ENCODE data around the gene SPACA4. TPM values are rescaled to one million over a fixed set of nuclear protein-coding genes. Genes with fewer than 3 reads are reported as not detected.

The SPACA4 gene
- total RNA-seq, 1 experiment from 2014 or later = not detected

- TF ChIP-seq ARID4B (CRISPR knock-in tag; IDR thresholded peaks at IDR 0.05; ENCODE audit: borderline replicate concordance) (0 out of 2 replicates have a peak, but pooled peaks have one; percentile 28), PRDM15 (CRISPR knock-in tag; IDR thresholded peaks at IDR 0.05) (no peak), ZBTB43 (CRISPR knock-in tag; IDR thresholded peaks at IDR 0.05) (no peak; the same call in 1 of the 2 replicates), GTF2I (CRISPR knock-in tag; conservative IDR thresholded peaks at IDR 0.05) (no peak), CREB1 (CRISPR knock-in tag; IDR thresholded peaks at IDR 0.05) (no peak), TEAD4 (CRISPR knock-in tag; IDR thresholded peaks at IDR 0.05) (peak; percentile 88), NFYB (CRISPR knock-in tag; conservative IDR thresholded peaks at IDR 0.05; ENCODE audit: low read depth) (no peak), SMAD4 (CRISPR knock-in tag; IDR thresholded peaks at IDR 0.05) (no peak), CREM (CRISPR knock-in tag; IDR thresholded peaks at IDR 0.05) (no peak), ZNF219 (CRISPR knock-in tag; IDR thresholded peaks at IDR 0.05; ENCODE audit: borderline replicate concordance) (no peak), ZNF232 (CRISPR knock-in tag; IDR thresholded peaks at IDR 0.05) (no peak), NR2C2 (CRISPR knock-in tag; IDR thresholded peaks at IDR 0.05) (no peak), ZNF317 (CRISPR knock-in tag; IDR thresholded peaks at IDR 0.05; ENCODE audit: borderline replicate concordance, low read depth) (no peak), NFE2L1 (CRISPR knock-in tag; IDR thresholded peaks at IDR 0.05) (no peak), NR1H2 (CRISPR knock-in tag; IDR thresholded peaks at IDR 0.05) (no peak), CDX4 (CRISPR knock-in tag; IDR thresholded peaks at IDR 0.05; ENCODE audit: borderline replicate concordance) (no peak), ATF2 (CRISPR knock-in tag; IDR thresholded peaks at IDR 0.05; ENCODE audit: borderline replicate concordance, low read depth) (no peak), RORB (CRISPR knock-in tag; IDR thresholded peaks at IDR 0.05) (no peak), GABPB1 (CRISPR knock-in tag; IDR thresholded peaks at IDR 0.05) (no peak), ZNF423 (CRISPR knock-in tag; IDR thresholded peaks at IDR 0.05) (peak; percentile 60)
These were observed 28.1 kb downstream of the SPACA4 start (continued) for GRCh38 chr19:48634424-48635262.
